ENCODE results near the gene KIF2C.
"Not testable (repeated sequence)": the region's sequence is repeated elsewhere in the genome, so short reads cannot be mapped to it uniquely, and the experiment has no call there.

The KIF2C gene

DNA sequence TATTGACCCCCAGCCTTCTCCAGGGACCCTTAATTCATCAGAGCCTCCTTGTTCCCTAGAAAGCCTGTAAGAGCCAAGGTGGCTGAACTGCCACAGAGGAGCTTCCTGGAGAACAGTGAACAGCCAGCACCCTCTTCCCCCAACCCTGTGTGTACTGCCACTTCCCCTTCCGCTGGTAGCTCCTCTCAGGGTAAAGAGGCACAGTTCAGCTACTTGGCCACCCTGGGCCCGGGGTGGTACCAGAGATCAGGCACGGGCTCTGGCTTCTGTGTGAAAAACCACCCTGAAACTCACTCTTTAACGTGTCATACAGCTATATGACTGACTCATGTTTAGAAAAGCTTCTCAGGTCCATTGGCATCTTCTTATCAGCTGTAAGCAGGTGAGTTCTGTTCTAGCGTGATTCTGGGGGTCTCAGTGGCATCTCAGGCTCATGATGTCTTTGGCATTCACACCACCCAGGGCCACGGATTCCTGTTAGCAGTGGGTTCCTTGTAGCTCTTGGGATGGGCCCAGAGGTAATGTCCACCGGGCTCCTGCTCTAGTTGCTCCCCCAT, 42.8 kb upstream of the KIF2C start:
- TF ChIP-seq, protein P1, sequence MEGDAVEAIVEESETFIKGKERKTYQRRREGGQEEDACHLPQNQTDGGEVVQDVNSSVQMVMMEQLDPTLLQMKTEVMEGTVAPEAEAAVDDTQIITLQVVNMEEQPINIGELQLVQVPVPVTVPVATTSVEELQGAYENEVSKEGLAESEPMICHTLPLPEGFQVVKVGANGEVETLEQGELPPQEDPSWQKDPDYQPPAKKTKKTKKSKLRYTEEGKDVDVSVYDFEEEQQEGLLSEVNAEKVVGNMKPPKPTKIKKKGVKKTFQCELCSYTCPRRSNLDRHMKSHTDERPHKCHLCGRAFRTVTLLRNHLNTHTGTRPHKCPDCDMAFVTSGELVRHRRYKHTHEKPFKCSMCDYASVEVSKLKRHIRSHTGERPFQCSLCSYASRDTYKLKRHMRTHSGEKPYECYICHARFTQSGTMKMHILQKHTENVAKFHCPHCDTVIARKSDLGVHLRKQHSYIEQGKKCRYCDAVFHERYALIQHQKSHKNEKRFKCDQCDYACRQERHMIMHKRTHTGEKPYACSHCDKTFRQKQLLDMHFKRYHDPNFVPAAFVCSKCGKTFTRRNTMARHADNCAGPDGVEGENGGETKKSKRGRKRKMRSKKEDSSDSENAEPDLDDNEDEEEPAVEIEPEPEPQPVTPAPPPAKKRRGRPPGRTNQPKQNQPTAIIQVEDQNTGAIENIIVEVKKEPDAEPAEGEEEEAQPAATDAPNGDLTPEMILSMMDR (IDR thresholded peaks at IDR 0.05; ENCODE audit: insufficient read depth, low read depth, low read length, missing control alignments) = no peak
- DNase-seq (ENCODE audit: low read depth) = no peak
- H3K4me3 ChIP-seq (ENCODE audit: low read length) = no peak overlapping the region

DNA sequence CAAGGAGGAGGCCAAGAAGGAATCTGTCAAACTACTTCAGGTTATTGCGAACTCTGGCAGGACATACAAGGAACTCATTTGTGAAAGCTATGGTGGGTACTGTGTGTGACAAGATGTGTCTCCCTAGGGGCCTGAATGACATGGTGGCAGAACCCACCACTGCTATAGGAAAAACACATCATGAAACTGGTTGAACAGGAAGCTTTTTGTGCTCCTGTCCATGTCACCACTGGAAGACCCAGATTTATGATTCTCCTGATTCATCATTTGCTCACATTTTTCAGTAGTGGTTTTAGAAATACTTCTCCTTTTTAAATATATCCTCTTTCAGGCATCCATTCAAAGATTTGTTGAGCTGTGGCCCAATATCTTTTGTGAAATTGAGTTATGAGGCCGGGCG, 41.5 kb upstream of the KIF2C start:
- TF ChIP-seq, protein P1 (IDR thresholded peaks at IDR 0.05; ENCODE audit: insufficient read depth, low read depth, low read length, missing control alignments) = no peak
- DNase-seq (ENCODE audit: low read depth) = no peak
- H3K4me3 ChIP-seq (ENCODE audit: low read length) = no peak overlapping the region

DNA sequence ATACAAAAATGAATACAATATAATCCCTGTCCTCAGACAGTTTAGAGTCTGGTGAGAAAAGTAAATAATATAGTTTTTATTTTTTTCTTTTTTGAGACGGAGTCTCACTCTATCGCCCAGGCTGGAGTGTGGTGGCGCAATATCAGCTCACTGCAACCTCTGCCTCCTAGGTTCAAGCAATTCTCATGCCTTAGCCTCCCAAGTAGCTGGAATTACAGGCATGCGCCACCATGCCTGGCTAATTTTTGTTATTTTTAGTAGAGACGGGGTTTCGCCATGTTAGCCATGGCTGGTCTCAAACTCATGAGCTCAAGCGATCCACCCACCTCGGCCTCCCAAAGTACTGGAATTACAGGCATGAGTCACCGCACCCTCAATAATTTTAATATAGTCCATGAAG, 40.3 kb upstream of the KIF2C start:
- not testable (repeated sequence) for H3K4me3 ChIP-seq (ENCODE audit: low read length); DNase-seq (ENCODE audit: low read depth)

DNA sequence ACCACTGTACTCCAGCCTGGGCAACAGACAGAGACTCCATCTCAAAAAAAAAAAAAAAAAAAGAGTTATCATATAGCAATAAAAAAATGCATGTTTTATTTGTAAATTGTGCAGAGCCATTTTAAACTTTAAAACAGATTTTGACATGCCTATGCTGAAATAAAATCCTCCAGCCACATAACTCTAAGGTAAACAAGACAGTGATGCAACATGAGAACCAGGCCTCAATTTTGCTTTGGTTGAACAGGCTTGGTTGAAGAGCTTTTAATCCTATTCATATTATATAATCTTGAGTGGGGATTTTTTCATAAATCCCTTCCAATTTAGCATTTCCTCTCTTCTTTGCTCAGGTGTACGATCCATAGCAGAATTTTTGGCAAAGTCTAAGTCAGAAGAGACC, 39.1 kb upstream of the KIF2C start:
- TF ChIP-seq, protein P1 (IDR thresholded peaks at IDR 0.05; ENCODE audit: insufficient read depth, low read depth, low read length, missing control alignments) = no peak
- DNase-seq (ENCODE audit: low read depth) = peak; percentile 39
- no peak overlapping the region for H3K4me3 ChIP-seq (ENCODE audit: low read length)

DNA sequence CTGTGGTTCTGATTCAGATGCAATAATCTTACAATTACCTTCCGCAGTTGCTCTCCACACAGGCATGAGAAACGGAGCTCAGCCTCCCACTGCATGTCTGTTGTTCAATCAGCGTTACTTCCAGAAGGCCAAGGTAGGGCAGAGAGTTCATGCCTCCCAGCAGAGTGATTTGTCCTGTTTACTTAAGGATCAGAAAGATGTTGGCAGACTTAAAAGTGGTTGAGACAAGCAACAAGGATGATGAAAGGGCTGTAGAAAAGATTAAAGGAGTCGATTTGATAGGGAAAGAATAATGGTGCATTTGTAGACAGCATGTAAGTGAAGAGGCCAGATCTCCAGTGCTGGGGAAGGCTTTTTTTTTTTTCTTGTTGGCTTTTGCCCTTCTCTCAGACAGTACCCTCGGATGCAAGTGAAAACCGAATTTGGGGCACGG, 38.5 kb upstream of the KIF2C start:
- peak; percentile 68 for DNase-seq (ENCODE audit: low read depth)
- TF ChIP-seq, protein P1 (IDR thresholded peaks at IDR 0.05; ENCODE audit: insufficient read depth, low read depth, low read length, missing control alignments) = no peak
- H3K4me3 ChIP-seq (ENCODE audit: low read length) = no peak overlapping the region

DNA sequence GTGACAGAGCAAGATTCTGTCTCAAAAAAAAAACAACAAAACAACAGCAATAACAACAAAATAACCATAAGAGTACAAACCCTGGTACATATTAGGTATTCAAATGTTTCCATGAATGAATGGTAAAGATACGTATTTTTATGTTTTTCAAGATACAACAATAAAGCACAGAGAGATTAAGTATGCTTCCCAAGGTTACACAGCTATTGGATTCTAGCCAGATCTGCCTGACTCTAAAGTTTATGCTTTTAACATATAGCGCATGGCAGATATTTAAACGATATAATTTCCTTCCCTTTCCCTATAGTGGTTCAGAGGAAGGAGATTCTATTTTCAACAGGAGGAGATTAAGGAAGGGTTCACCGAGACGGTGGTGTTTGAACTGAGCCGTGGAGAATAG, 34.2 kb upstream of the KIF2C start:
- no peak overlapping the region for H3K4me3 ChIP-seq (ENCODE audit: low read length)
- no peak for DNase-seq (ENCODE audit: low read depth)
- TF ChIP-seq, protein P1 (IDR thresholded peaks at IDR 0.05; ENCODE audit: insufficient read depth, low read depth, low read length, missing control alignments) = no peak

DNA sequence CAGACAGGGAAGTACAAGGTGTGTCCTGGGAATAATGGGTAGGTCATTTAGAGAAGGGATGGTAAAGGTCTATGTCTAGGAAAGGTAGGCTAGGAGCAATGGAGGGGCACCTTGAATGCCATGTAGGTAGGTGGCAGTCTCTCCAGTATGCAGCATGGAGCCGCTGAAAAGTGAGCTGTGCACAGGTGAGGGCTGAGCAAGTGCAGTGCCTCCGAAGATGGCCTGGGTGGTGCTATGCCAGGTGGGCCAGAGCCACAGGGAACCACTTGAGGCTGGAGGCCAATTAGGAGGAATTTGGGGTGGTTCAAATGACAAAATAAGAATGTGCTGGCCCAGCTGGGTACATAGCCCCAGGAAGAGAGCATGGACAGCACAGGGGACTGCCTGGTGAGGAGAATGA, 33.7 kb upstream of the KIF2C start:
- no peak for DNase-seq (ENCODE audit: low read depth)
- no peak overlapping the region for H3K4me3 ChIP-seq (ENCODE audit: low read length)
- TF ChIP-seq, protein P1 (IDR thresholded peaks at IDR 0.05; ENCODE audit: insufficient read depth, low read depth, low read length, missing control alignments) = no peak
